ENCODE measurements around the gene FGR. TPM values are rescaled to one million over a fixed set of nuclear protein-coding genes. Genes with fewer than 3 reads are reported as not detected.
A peak's percentile ranks its signal among the peaks of the same experiment; 100 is the strongest.

Gene FGR
- total and polyA plus RNA-seq, 2 of the 13 experiments (the other 11 are each of a cell fraction or from before 2014, with no cell fraction given) = not detected

DNA sequence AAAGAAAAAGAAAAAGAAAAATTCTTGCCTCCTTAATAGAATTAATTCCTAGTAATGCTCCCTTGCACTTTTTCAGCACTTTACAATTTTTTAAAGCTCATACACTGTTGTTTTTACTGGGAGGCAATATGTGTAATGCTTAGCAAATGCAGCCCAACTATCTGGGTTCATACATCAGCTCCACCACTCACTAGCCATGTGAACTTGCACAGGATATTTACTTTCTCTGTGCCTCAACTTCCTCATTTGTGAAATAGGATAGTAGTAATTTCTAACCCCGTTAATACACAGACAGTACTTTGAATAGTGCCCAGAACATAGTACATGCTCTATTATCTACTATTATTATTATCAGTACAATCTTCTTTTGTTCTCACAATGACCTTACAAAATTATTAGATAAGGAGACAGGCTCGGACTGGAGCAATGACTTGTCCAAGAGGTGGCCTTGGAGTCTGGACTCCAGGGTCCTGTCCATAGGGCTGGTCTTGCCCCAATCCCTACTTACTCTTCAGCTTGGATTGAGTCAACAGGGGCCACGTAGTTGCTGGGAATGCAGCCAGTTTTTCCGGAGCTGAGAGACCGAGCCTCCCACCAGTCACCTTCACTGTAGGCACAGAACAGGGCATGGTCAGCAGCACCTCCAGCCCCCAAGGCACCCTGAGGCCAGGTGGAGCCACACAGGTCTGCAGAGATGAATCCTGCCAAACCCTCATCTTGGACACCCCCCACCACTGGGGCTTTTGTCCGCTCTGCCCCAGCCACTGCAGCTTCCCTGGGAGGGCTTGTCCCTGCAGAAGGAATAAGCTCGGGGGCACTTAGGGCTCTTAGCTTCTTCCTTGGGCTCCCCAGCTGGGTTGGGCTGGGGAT is 13.7 kb downstream of the FGR start (continued):
- TF ChIP-seq NONO (IDR thresholded peaks at IDR 0.05) (no peak), NONO (CRISPR knock-in tag; conservative IDR thresholded peaks at IDR 0.05) (no peak), NCOA1 (CRISPR knock-in tag; IDR thresholded peaks at IDR 0.05) (no peak), YEATS4 (CRISPR knock-in tag; IDR thresholded peaks at IDR 0.05; ENCODE audit: borderline replicate concordance) (no peak), ZNF333 (CRISPR knock-in tag; IDR thresholded peaks at IDR 0.05; ENCODE audit: borderline replicate concordance) (no peak), ZNF282 (IDR thresholded peaks at IDR 0.05; ENCODE audit: partially characterized antibody) (no peak), ZNF510 (CRISPR knock-in tag; IDR thresholded peaks at IDR 0.05; ENCODE audit: low read depth) (no peak), ZNF709 (CRISPR knock-in tag; IDR thresholded peaks at IDR 0.05) (no peak), SP5 (CRISPR knock-in tag; IDR thresholded peaks at IDR 0.05; ENCODE audit: borderline replicate concordance, low read depth) (no peak), ZNF383 (CRISPR knock-in tag; IDR thresholded peaks at IDR 0.05; ENCODE audit: borderline replicate concordance) (no peak), MYC (CRISPR knock-in tag; IDR thresholded peaks at IDR 0.05; ENCODE audit: borderline replicate concordance) (no peak), SMYD3 (CRISPR knock-in tag; IDR thresholded peaks at IDR 0.05) (no peak), ZFP82 (CRISPR knock-in tag; IDR thresholded peaks at IDR 0.05; ENCODE audit: borderline replicate concordance) (no peak), CREB1 (IDR thresholded peaks at IDR 0.05) (no peak), CREB1 (CRISPR knock-in tag; IDR thresholded peaks at IDR 0.05) (peak; percentile 38; the same call in 1 of the 2 replicates), TBX3 (IDR thresholded peaks at IDR 0.05; ENCODE audit: borderline replicate concordance) (no peak), ZNF552 (CRISPR knock-in tag; IDR thresholded peaks at IDR 0.05; ENCODE audit: borderline replicate concordance) (no peak), SP140L (CRISPR knock-in tag; IDR thresholded peaks at IDR 0.05; ENCODE audit: borderline replicate concordance) (no peak), FOXA3 (CRISPR knock-in tag; IDR thresholded peaks at IDR 0.05) (peak; percentile 81), RAD21 (CRISPR knock-in tag; IDR thresholded peaks at IDR 0.05) (no peak), ZNF34 (CRISPR knock-in tag; IDR thresholded peaks at IDR 0.05; ENCODE audit: borderline replicate concordance) (no peak), HDAC2 (CRISPR knock-in tag; IDR thresholded peaks at IDR 0.05) (0 out of 2 replicates have a peak, but pooled peaks have one; percentile 33), FOXK1 (CRISPR knock-in tag; IDR thresholded peaks at IDR 0.05; ENCODE audit: borderline replicate concordance, low read depth) (no peak), ZNF354B (CRISPR knock-in tag; IDR thresholded peaks at IDR 0.05) (no peak), AKAP8 (CRISPR knock-in tag; IDR thresholded peaks at IDR 0.05) (no peak), MBNL3 (CRISPR knock-in tag; conservative IDR thresholded peaks at IDR 0.05) (no peak)
- TF ChIP-seq, protein P1, sequence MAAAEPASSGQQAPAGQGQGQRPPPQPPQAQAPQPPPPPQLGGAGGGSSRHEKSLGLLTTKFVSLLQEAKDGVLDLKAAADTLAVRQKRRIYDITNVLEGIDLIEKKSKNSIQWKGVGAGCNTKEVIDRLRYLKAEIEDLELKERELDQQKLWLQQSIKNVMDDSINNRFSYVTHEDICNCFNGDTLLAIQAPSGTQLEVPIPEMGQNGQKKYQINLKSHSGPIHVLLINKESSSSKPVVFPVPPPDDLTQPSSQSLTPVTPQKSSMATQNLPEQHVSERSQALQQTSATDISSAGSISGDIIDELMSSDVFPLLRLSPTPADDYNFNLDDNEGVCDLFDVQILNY (CRISPR knock-in tag; conservative IDR thresholded peaks at IDR 0.05) = no peak
- TF ChIP-seq, protein P2, sequence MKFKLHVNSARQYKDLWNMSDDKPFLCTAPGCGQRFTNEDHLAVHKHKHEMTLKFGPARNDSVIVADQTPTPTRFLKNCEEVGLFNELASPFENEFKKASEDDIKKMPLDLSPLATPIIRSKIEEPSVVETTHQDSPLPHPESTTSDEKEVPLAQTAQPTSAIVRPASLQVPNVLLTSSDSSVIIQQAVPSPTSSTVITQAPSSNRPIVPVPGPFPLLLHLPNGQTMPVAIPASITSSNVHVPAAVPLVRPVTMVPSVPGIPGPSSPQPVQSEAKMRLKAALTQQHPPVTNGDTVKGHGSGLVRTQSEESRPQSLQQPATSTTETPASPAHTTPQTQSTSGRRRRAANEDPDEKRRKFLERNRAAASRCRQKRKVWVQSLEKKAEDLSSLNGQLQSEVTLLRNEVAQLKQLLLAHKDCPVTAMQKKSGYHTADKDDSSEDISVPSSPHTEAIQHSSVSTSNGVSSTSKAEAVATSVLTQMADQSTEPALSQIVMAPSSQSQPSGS (CRISPR knock-in tag; IDR thresholded peaks at IDR 0.05) = no peak
- TF ChIP-seq, protein P3, sequence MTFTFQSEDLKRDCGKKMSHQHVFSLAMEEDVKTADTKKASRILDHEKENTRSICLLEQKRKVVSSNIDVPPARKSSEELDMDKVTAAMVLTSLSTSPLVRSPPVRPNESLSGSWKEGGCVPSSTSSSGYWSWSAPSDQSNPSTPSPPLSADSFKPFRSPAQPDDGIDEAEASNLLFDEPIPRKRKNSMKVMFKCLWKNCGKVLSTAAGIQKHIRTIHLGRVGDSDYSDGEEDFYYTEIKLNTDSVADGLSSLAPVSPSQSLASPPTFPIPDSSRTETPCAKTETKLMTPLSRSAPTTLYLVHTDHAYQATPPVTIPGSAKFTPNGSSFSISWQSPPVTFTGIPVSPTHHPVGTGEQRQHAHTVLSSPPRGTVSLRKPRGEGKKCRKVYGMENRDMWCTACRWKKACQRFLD (CRISPR knock-in tag; IDR thresholded peaks at IDR 0.05; ENCODE audit: borderline replicate concordance) = no peak
